Adrenal gland (tissue), 12 donors: ENCODE measurements around the gene LRRTM4. TPM values are rescaled to one million over a fixed set of nuclear protein-coding genes. Genes with fewer than 3 reads are reported as not detected.

Experiments used
- DNase-seq, 7 donors: peaks; one replicate each; pipeline ENCODE4 v3.0.0-alpha.2; 2019 to 2020
- H3K27ac ChIP-seq, 5 donors: fragments of 200-600 bp; sonication (generic) in 4 of 5; 1 replicate in 3 of 5; 2 replicates in 2 of 5; pipeline versions ENCODE4 v1.5.1 to v1.8.0; 2016 to 2020; ENCODE audit warnings: mild to moderate bottlenecking in 1 of 5
- H3K27me3 ChIP-seq: fragments of 200-600 bp; 2 replicates; pipeline ENCODE4 v1.8.0; 2021
- H3K36me3 ChIP-seq, 2 donors: fragments of 200-600 bp; replicated peaks in 1 of 2; 1 replicate in 1 of 2; 2 replicates in 1 of 2; pipeline versions ENCODE4 v1.5.1 to v1.8.0; 2018 to 2022
- H3K4me1 ChIP-seq, 2 donors: fragments of 200-600 bp; replicated peaks in 1 of 2; 1 replicate in 1 of 2; 2 replicates in 1 of 2; pipeline versions ENCODE4 v1.5.1 to v1.8.0; 2018 to 2021
- H3K4me3 ChIP-seq, 4 donors: fragments of 200-600 bp; sonication (generic) in 3 of 4; one replicate each; pipeline ENCODE4 v1.5.1; 2016 to 2018
- H3K9me3 ChIP-seq, 3 donors: fragments of 200-600 bp; sonication (generic) in 1 of 3; replicated peaks in 1 of 3; 1 replicate in 2 of 3; 2 replicates in 1 of 3; pipeline versions ENCODE4 v1.5.1 to v1.8.0; 2016 to 2021
- POLR2A ChIP-seq, 2 donors: fragments of 450-650 bp; IDR thresholded peaks; one replicate each; pipeline ENCODE4 v1.6.1; 2017; ENCODE audit warnings: antibody characterized with exemption in 2 of 2, mild to moderate bottlenecking in 2 of 2, moderate library complexity in 1 of 2
- WGBS, 4 donors: extraction: QIAGEN DNeasy Blood & Tissue Kit in 2 of 4; methylation state at CpG; one replicate each; pipeline versions ENCODE4 v1.1.5 to v1.1.7; 2013 to 2017; 5-methylcytosine and 5-hydroxymethylcytosine counted together
- intact Hi-C, 2 donors: fragments of 100-400 bp; cut with DNase I; formaldehyde crosslinking; loops; one replicate each; pipeline versions ENCODE4 v1.14.1 to v1.15.0; 2022 to 2023
- polyA plus RNA-seq, 3 donors: library from polyadenylated mRNA; stranded (reverse); fragments of 200-250 nt in 2 of 3; fragments of 350-450 nt in 1 of 3; fragmentation: Illumina TruSeq in 1 of 3; extraction: RNeasy Lipid Tissue Mini Kit (QIAGEN cat#74804) in 1 of 3; gene quantifications; one replicate each; pipeline ENCODE4 v1.2.3, GENCODE V29; 2013 to 2014
- total RNA-seq, 9 donors: library from RNA; depleted of rRNA in 4 of 9; stranded (reverse); fragments of >200 nt in 4 of 9; fragments of 120-200 nt in 1 of 9; fragmentation: NEBNext Ultra II Directional in 1 of 9; extraction: Animal tissue kit (Norgen Biotek cat#: 25700) in 1 of 9; gene quantifications; one replicate each; pipeline versions ENCODE4 v1.1.0 to v1.2.4, GENCODE V29; 2013 to 2023
- TF ChIP-seq, protein P1 (sequence below), 6 experiments: fragments of 450-650 bp in 4 of 6; fragments of 200-600 bp in 2 of 6; sonication (generic) in 1 of 6; IDR thresholded peaks; 1 replicate in 5 of 6; 2 replicates in 1 of 6; pipeline versions ENCODE4 v1.5.1 to v1.8.0; 2016 to 2021; ENCODE audit warnings: antibody characterized with exemption in 6 of 6, mild to moderate bottlenecking in 2 of 6, moderate library complexity in 1 of 6
- donor health status: healthy with polysubstance abuse.
- donor health status: Bipolar disorder and iron deficiency.
- donor health status: DM: yes; HTN: yes; CAD: no.
- donor health status: DM: no; HTN: no; CAD: no.
- donor health status: DM: no; HTN: no; CAD: no.
- donor health status: DM: yes; HTN: yes; CAD: no.

LRRTM4 gene
- total and polyA plus RNA-seq, 12 donors, result 0.07 to 0.67 (median 0.43) TPM; not detected in 4

DNA sequence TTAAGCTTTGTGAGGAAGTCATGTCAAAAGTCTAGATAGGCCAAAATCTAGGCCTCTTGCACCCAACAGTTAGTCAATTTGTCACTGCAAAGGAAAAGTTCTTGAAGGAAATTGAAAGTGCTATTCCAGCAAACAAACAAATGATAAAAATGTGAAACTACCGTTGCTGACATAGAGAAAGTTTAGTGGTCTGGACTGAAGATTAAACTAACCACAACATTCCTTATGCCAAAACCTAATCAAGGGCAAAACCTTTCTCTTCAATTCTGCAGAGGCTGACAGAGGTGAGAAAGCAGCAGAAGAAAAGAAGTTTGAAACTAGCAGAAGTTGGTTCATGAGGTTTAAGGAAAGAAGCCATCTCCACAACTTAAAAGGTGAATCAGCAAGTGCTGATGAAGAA, 44.0 kb upstream of the LRRTM4 start:
- TF ChIP-seq, protein P1, sequence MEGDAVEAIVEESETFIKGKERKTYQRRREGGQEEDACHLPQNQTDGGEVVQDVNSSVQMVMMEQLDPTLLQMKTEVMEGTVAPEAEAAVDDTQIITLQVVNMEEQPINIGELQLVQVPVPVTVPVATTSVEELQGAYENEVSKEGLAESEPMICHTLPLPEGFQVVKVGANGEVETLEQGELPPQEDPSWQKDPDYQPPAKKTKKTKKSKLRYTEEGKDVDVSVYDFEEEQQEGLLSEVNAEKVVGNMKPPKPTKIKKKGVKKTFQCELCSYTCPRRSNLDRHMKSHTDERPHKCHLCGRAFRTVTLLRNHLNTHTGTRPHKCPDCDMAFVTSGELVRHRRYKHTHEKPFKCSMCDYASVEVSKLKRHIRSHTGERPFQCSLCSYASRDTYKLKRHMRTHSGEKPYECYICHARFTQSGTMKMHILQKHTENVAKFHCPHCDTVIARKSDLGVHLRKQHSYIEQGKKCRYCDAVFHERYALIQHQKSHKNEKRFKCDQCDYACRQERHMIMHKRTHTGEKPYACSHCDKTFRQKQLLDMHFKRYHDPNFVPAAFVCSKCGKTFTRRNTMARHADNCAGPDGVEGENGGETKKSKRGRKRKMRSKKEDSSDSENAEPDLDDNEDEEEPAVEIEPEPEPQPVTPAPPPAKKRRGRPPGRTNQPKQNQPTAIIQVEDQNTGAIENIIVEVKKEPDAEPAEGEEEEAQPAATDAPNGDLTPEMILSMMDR (IDR thresholded peaks at IDR 0.05), result no peak
- no peak for TF ChIP-seq POLR2A (IDR thresholded peaks at IDR 0.05)
- no peak for DNase-seq
- H3K4me3 ChIP-seq, result no peak overlapping the region
- H3K4me1 ChIP-seq, result no peaks in the 10 kb centered on the region
- 29 to 53% (median 45%) methylated on average over 1 of the region's 1 CpG for WGBS, 4 donors
- H3K9me3 ChIP-seq, result no peaks in the 10 kb centered on the region
- intact Hi-C loops, result no loop called here
- no peaks in the 10 kb centered on the region for H3K36me3 ChIP-seq
- no peaks in the 10 kb centered on the region for H3K27me3 ChIP-seq
- no peak overlapping the region for H3K27ac ChIP-seq

DNA sequence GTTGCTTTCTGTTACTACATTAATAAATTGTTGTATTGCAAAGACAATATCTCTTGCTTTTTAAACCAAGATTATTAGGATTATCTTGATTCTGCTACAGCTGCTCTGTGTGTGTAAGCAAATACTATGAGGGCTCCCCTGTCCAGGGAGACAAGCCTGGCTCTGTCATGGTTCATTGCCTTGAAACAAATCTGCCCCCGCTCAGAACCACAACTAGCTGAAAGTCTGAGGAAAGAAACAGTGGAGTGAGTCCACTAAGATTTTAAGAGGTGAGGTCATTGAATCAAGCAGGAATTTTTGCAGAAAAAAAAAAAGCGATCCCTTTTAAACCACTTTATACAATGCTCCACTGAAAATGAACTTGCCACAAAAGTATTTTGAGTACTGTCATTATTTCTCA, 30.8 kb upstream of the LRRTM4 start:
- no peak overlapping the region for H3K27ac ChIP-seq
- 68 to 79% (median 73%) methylated on average over 2 of the region's 2 CpGs for WGBS, 4 donors
- TF ChIP-seq, protein P1 (IDR thresholded peaks at IDR 0.05), result no peak
- no peak for TF ChIP-seq POLR2A (IDR thresholded peaks at IDR 0.05)
- no peak overlapping the region for H3K4me3 ChIP-seq
- no peaks in the 10 kb centered on the region for H3K36me3 ChIP-seq
- intact Hi-C loops, result no loop called here
- no peaks in the 10 kb centered on the region for H3K9me3 ChIP-seq
- no peaks in the 10 kb centered on the region for H3K4me1 ChIP-seq
- H3K27me3 ChIP-seq, result no peaks in the 10 kb centered on the region
- no peak for DNase-seq

DNA sequence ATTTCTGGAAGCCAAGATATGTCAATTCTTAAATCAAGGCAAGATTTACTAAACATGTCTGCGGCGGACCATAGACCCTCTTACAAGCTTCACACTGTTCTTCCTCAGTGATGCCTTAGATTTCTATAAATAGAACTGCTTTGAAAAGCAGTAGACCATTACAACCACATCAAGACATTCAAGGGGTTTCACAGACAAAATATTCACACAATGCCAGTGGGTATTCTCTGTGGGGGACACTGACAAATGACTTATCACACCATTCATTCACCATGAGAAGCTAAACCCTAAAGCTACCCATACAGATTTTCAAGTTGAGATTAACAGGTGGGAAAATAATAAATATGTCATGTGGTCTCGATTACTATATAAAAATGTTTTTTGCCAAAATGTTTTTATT, 15.9 kb upstream of the LRRTM4 start:
- Histone ChIP-seq H3K4me3 (no peak overlapping the region), H3K9me3 (no peaks in the 10 kb centered on the region), H3K27me3 (no peaks in the 10 kb centered on the region), H3K27ac (no peak overlapping the region), H3K4me1 (no peaks in the 10 kb centered on the region), H3K36me3 (no peaks in the 10 kb centered on the region)
- 68 to 87% (median 76%) methylated on average over 3 of the region's 3 CpGs for WGBS, 4 donors
- TF ChIP-seq POLR2A (IDR thresholded peaks at IDR 0.05), result no peak
- TF ChIP-seq, protein P1 (IDR thresholded peaks at IDR 0.05), result no peak
- intact Hi-C loops, result no loop called here
- DNase-seq, result no peak

DNA sequence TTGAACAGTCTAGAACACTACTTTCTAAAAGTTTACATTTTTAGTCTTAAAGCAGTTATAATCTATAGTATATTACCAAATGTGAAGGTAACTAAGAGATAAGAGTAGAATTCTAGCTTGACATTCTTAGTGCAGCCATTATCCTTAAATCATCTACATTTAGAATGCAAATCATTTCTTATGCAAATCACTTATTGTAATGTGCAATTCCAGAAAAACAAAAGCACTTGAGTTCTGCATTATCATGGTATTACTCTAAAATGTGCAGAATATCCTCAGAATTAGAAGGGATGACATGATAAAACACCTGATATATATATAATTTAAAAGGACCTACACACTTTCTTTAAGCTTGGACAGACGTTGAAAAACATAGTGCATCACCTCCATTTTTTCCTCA, 712 bp upstream of the LRRTM4 start:
- no peak for TF ChIP-seq POLR2A (IDR thresholded peaks at IDR 0.05)
- TF ChIP-seq, protein P1 (IDR thresholded peaks at IDR 0.05), result no peak
- Histone ChIP-seq H3K4me1 (no peaks in the 10 kb centered on the region), H3K36me3 (no peaks in the 10 kb centered on the region), H3K27ac (no peak overlapping the region), H3K9me3 (no peaks in the 10 kb centered on the region), H3K27me3 (peaks cover 3% of the 10 kb centered on the region), H3K4me3 (no peak overlapping the region)
- DNase-seq, result no peak
- intact Hi-C loops, result no loop called here
- WGBS, 4 donors, result 44 to 50% (median 45%) methylated on average over 1 of the region's 1 CpG
